GM23338 (cell line): Measurements from ENCODE around the gene ENC1.

Experiments used
- EZH2phosphoT487 ChIP-seq: fragments of 200-600 bp; sonication (generic); IDR thresholded peaks from one replicate; pipeline ENCODE4 v1.8.1; 2018; ENCODE audit warnings: antibody characterized with exemption; ENCODE audit not compliant: unreplicated experiment
- POLR2AphosphoS5 ChIP-seq: IDR thresholded peaks from 2 replicates; pipeline ENCODE4 v1.6.1; 2016; ENCODE audit warnings: antibody characterized with exemption, low read depth
- TF ChIP-seq, protein P1 (sequence below), 2 experiments: fragments of 200-600 bp in 1 of 2; sonication (generic) in 1 of 2; conservative IDR thresholded peaks; 2 replicates each; pipeline versions ENCODE4 v1.5.1 to v1.6.1; 2016 to 2017; ENCODE audit warnings: antibody characterized with exemption in 2 of 2, low read depth in 2 of 2, mild to moderate bottlenecking in 2 of 2, moderate library complexity in 1 of 2

DNA sequence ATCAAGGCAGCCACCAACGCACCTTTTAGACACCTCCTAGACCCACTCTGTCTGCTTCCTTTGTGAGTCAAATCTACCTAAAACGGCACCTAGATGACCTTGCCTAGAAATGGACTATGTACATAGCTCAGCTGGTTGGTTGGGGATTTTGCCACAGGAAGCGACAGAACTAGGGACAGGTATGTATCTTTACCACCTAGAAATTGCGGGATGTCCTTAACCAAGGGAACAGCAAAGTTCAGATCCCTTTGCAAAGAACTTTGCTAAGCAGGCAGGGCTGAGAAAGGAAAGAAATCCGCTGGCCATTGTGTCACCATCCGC lies 2.0 kb upstream of the ENC1 start:
- TF ChIP-seq POLR2AphosphoS5 (no peak), EZH2phosphoT487 (no peak)
- TF ChIP-seq, protein P1, sequence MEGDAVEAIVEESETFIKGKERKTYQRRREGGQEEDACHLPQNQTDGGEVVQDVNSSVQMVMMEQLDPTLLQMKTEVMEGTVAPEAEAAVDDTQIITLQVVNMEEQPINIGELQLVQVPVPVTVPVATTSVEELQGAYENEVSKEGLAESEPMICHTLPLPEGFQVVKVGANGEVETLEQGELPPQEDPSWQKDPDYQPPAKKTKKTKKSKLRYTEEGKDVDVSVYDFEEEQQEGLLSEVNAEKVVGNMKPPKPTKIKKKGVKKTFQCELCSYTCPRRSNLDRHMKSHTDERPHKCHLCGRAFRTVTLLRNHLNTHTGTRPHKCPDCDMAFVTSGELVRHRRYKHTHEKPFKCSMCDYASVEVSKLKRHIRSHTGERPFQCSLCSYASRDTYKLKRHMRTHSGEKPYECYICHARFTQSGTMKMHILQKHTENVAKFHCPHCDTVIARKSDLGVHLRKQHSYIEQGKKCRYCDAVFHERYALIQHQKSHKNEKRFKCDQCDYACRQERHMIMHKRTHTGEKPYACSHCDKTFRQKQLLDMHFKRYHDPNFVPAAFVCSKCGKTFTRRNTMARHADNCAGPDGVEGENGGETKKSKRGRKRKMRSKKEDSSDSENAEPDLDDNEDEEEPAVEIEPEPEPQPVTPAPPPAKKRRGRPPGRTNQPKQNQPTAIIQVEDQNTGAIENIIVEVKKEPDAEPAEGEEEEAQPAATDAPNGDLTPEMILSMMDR (conservative IDR thresholded peaks at IDR 0.05; ENCODE audit: low read depth in 2 of 2) = no peak
